HCT116 (cell line): ENCODE data around the gene SNX15. TPM values are rescaled to one million over a fixed set of nuclear protein-coding genes. Genes with fewer than 3 reads are reported as not detected.
A peak's percentile ranks its signal among the peaks of the same experiment; 100 is the strongest.

Source experiments
- ATAC-seq: fragments of 200-7000 bp; cut with Tn5 transposase; 2 replicates; pipeline ENCODE4 v1.9.1; 2020; ENCODE audit warnings: mild to moderate bottlenecking, moderate library complexity
- BruUV-seq: library from RNA; stranded (reverse); fragments of 400-500 nt; replicated peaks from 2 replicates; lab custom pipeline; 2021; lab: Mats Ljungman, UMichigan
- CTCF ChIA-PET: fragments of 300-600 bp; sonication (Branson Sonifier 250); formaldehyde crosslinking; loops from one replicate; lab custom pipeline; 2021; ENCODE audit warnings: antibody characterized with exemption; lab: Charles Lee
- POLR2A ChIA-PET: fragments of 300-600, 350-600 bp; sonication (Branson Sonifier 250); formaldehyde crosslinking; loops from one replicate; lab custom pipeline; 2021; ENCODE audit warnings: antibody characterized with exemption; lab: Charles Lee
- RAD21 ChIA-PET, 2 experiments: fragments of 300-600 bp; sonication (Branson Sonifier 250); formaldehyde crosslinking; loops; one replicate each; lab custom pipeline; 2023; ENCODE audit warnings: low total read pairs in 2 of 2; ENCODE audit not compliant: uncharacterized antibody in 2 of 2, unreplicated experiment in 2 of 2, low non-redundant PET in 1 of 2; lab: Charles Lee
- DNase-seq: peaks from one replicate; pipeline ENCODE4 v3.0.0-alpha.2; 2010; ENCODE audit warnings: low read depth, low spot score
- H2AFZ ChIP-seq: fragments of 200-600 bp; shearing (Covaris generic), sonication (generic); 2 replicates; pipeline ENCODE4 v1.6.1; 2017; ENCODE audit warnings: low read depth, mixed run types, mixed read lengths, antibody characterized with exemption, low read length; ENCODE audit not compliant: poor library complexity, severe bottlenecking
- H3K27ac ChIP-seq: 2 replicates; pipeline ENCODE4 v1.5.1; 2012; ENCODE audit warnings: low read depth, low read length
- H3K27me3 ChIP-seq: fragments of 200-600 bp; sonication (generic); 2 replicates; pipeline ENCODE4 v1.6.1; 2016; ENCODE audit warnings: mixed run types, low read length, mixed read lengths; ENCODE audit not compliant: insufficient read depth
- H3K36me3 ChIP-seq, 2 experiments: fragments of 200-500 bp in 1 of 2; fragments of 200-600 bp in 1 of 2; sonication (Bioruptor generic) in 1 of 2; sonication (generic) in 1 of 2; 2 replicates each; pipeline versions ENCODE4 v1.5.1 to v1.6.1; 2014 to 2016; ENCODE audit warnings: low read length in 2 of 2, inconsistent platforms in 1 of 2, mixed read lengths in 1 of 2, mixed run types in 1 of 2; ENCODE audit not compliant: insufficient read depth in 2 of 2, control insufficient read depth in 1 of 2
- H3K4me1 ChIP-seq, 2 experiments: fragments of 200-600 bp in 1 of 2; sonication (generic) in 1 of 2; 2 replicates each; pipeline versions ENCODE4 v1.5.1 to v1.6.1; 2012 to 2017; ENCODE audit warnings: low read length in 2 of 2, inconsistent platforms in 1 of 2, mild to moderate bottlenecking in 1 of 2, mixed read lengths in 1 of 2, mixed run types in 1 of 2, moderate library complexity in 1 of 2; ENCODE audit not compliant: insufficient read depth in 2 of 2, control insufficient read depth in 1 of 2
- H3K4me2 ChIP-seq: fragments of 200-600 bp; sonication (generic); 2 replicates; pipeline ENCODE4 v1.6.1; 2017; ENCODE audit warnings: mixed run types, low read length, mixed read lengths
- H3K4me3 ChIP-seq, 2 experiments: fragments of 200-600 bp in 1 of 2; sonication (generic) in 1 of 2; replicated peaks in 1 of 2; 2 replicates each; pipeline ENCODE4 v1.5.1; 2011 to 2016; ENCODE audit warnings: low read length in 2 of 2, control low read depth in 1 of 2, low read depth in 1 of 2, mild to moderate bottlenecking in 1 of 2, mixed read lengths in 1 of 2, mixed run types in 1 of 2
- H3K79me2 ChIP-seq: fragments of 200-600 bp; sonication (generic); 2 replicates; pipeline ENCODE4 v1.6.1; 2017; ENCODE audit warnings: mild to moderate bottlenecking, mixed run types, low read length, moderate library complexity, mixed read lengths; ENCODE audit not compliant: insufficient read depth
- H3K9ac ChIP-seq: fragments of 200-600 bp; sonication (generic); 2 replicates; pipeline ENCODE4 v1.6.1; 2016; ENCODE audit warnings: low read length, mixed read lengths
- H3K9me2 ChIP-seq: fragments of 200-600 bp; sonication (generic), shearing (Covaris generic); 2 replicates; pipeline ENCODE4 v1.6.1; 2017; ENCODE audit warnings: mixed run types, mild to moderate bottlenecking, moderate library complexity; ENCODE audit not compliant: insufficient read depth
- H3K9me3 ChIP-seq, 2 experiments: fragments of 200-500 bp in 1 of 2; fragments of 200-600 bp in 1 of 2; sonication (Bioruptor generic) in 1 of 2; sonication (generic) in 1 of 2; 2 replicates each; pipeline ENCODE4 v1.6.1; 2014 to 2017; ENCODE audit warnings: low read length in 2 of 2, mixed read lengths in 2 of 2, inconsistent platforms in 1 of 2, low read depth in 1 of 2, mild to moderate bottlenecking in 1 of 2, mixed run types in 1 of 2, moderate library complexity in 1 of 2; ENCODE audit not compliant: control insufficient read depth in 1 of 2, insufficient read depth in 1 of 2
- H4K20me1 ChIP-seq: fragments of 200-600 bp; sonication (generic), shearing (Covaris generic); 2 replicates; pipeline ENCODE4 v1.6.1; 2017; ENCODE audit warnings: mixed run types, mild to moderate bottlenecking, moderate library complexity; ENCODE audit not compliant: insufficient read depth
- CEBPB ChIP-seq: IDR thresholded peaks from 2 replicates; pipeline ENCODE4 v1.6.1; 2012; ENCODE audit warnings: low read depth
- EGR1 ChIP-seq: IDR thresholded peaks from 2 replicates; pipeline ENCODE4 v1.6.1; 2012; ENCODE audit warnings: low read depth
- FOSL1 ChIP-seq: IDR thresholded peaks from 2 replicates; pipeline ENCODE4 v1.6.1; 2012; ENCODE audit warnings: low read depth
- MAX ChIP-seq: IDR thresholded peaks from 2 replicates; pipeline ENCODE4 v1.6.1; 2012
- POLR2A ChIP-seq: IDR thresholded peaks from 2 replicates; pipeline ENCODE4 v1.7.0; 2011; ENCODE audit warnings: borderline replicate concordance; ENCODE audit not compliant: insufficient read depth, insufficient read length; ENCODE audit errors: extremely low read depth
- RAD21 ChIP-seq: IDR thresholded peaks from 2 replicates; pipeline ENCODE4 v1.6.1; 2012; ENCODE audit warnings: low read depth, mild to moderate bottlenecking
- SIN3A ChIP-seq: IDR thresholded peaks from 2 replicates; pipeline ENCODE4 v1.6.1; 2012; ENCODE audit warnings: low read depth
- SRF ChIP-seq: IDR thresholded peaks from 2 replicates; pipeline ENCODE4 v1.6.1; 2012; ENCODE audit warnings: low read depth
- YY1 ChIP-seq: IDR thresholded peaks from 2 replicates; pipeline ENCODE4 v1.6.1; 2011; ENCODE audit warnings: low read length, low read depth, moderate library complexity, mild to moderate bottlenecking; ENCODE audit not compliant: insufficient replicate concordance; ENCODE audit errors: extremely low read depth
- ZBTB33 ChIP-seq: IDR thresholded peaks from 2 replicates; pipeline ENCODE4 v1.6.1; 2011; ENCODE audit warnings: mild to moderate bottlenecking, low read length, moderate library complexity; ENCODE audit not compliant: insufficient replicate concordance; ENCODE audit errors: extremely low read depth
- ZFX ChIP-seq: fragments of 450-650 bp; IDR thresholded peaks from 2 replicates; pipeline ENCODE4 v1.6.1; 2017
- ZNF274 ChIP-seq: fragments of 200-500 bp; sonication (Bioruptor generic); IDR thresholded peaks from 2 replicates; pipeline ENCODE4 v1.6.1; 2014; ENCODE audit warnings: mild to moderate bottlenecking, low read depth, low read length, inconsistent platforms
- intact Hi-C: fragments of 100-400 bp; cut with micrococcal nuclease; formaldehyde crosslinking; loops from 2 replicates; pipeline ENCODE4 v1.10.0; 2022
- total RNA-seq: library from RNA; stranded (reverse); gene quantifications from one replicate; pipeline ENCODE4 v1.2.1, GENCODE V29; 2021; ENCODE audit not compliant: unreplicated experiment
- TF ChIP-seq, protein P1 (sequence below): IDR thresholded peaks from 2 replicates; pipeline ENCODE4 v1.6.1; 2012; ENCODE audit warnings: low read depth

Gene SNX15
- total RNA-seq, 1 experiment from 2014 or later = 16.8 TPM

DNA sequence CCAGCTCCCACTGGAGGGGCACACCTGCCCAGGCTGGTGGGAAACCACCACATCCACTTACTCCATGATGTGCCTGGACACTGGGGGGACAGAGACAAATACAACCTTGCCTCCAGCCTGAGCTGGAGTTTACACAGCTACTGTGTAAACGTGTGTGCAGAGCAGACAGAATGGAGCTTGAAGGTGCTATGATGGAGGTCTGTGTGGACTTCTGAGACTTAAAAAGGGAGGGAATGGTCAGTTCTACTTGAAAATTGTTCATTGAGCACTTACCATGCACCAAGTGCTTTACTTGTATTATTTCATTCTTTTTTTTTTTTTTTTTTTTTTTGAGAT lies 45.4 kb downstream of the SNX15 start:
- TF ChIP-seq, protein P1, sequence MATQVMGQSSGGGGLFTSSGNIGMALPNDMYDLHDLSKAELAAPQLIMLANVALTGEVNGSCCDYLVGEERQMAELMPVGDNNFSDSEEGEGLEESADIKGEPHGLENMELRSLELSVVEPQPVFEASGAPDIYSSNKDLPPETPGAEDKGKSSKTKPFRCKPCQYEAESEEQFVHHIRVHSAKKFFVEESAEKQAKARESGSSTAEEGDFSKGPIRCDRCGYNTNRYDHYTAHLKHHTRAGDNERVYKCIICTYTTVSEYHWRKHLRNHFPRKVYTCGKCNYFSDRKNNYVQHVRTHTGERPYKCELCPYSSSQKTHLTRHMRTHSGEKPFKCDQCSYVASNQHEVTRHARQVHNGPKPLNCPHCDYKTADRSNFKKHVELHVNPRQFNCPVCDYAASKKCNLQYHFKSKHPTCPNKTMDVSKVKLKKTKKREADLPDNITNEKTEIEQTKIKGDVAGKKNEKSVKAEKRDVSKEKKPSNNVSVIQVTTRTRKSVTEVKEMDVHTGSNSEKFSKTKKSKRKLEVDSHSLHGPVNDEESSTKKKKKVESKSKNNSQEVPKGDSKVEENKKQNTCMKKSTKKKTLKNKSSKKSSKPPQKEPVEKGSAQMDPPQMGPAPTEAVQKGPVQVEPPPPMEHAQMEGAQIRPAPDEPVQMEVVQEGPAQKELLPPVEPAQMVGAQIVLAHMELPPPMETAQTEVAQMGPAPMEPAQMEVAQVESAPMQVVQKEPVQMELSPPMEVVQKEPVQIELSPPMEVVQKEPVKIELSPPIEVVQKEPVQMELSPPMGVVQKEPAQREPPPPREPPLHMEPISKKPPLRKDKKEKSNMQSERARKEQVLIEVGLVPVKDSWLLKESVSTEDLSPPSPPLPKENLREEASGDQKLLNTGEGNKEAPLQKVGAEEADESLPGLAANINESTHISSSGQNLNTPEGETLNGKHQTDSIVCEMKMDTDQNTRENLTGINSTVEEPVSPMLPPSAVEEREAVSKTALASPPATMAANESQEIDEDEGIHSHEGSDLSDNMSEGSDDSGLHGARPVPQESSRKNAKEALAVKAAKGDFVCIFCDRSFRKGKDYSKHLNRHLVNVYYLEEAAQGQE = no peak
- no TSS peak for BruUV-seq
- RAD21 ChIA-PET = no interaction called here
- Histone ChIP-seq H3K4me2 (no peak overlapping the region), H3K4me3 (no peak overlapping the region), H3K9me3 (no peaks in the 10 kb centered on the region), H4K20me1 (no peaks in the 10 kb centered on the region), H2AFZ (no peak overlapping the region), H3K9me2 (no peaks in the 10 kb centered on the region), H3K27me3 (no peaks in the 10 kb centered on the region), H3K9ac (no peak overlapping the region), H3K4me1 (no peaks in the 10 kb centered on the region), H3K27ac (no peak overlapping the region), H3K79me2 (peaks cover 13% of the 10 kb centered on the region; the same call in 1 of the 2 replicates), H3K36me3 (peaks cover 2 to 13% of the 10 kb centered on the region in 2 experiments; a peak in 2 of 4 replicates)
- CTCF ChIA-PET = no interaction called here
- POLR2A ChIA-PET = no interaction called here
- intact Hi-C loops = no loop called here
- ATAC-seq (no peak), DNase-seq (no peak)

GRCh38 chr11:65077451-65077850 lies 50.2 kb downstream of the SNX15 start:
- Histone ChIP-seq H3K79me2 (peaks cover 58% of the 10 kb centered on the region), H3K4me2 (no peak overlapping the region), H3K9me3 (no peaks in the 10 kb centered on the region), H3K27ac (no peak overlapping the region; the same call in 1 of the 2 replicates), H3K4me1 (peaks cover 0 to 18% of the 10 kb centered on the region in 2 experiments; a peak in 3 of 4 replicates), H3K36me3 (peaks cover 14 to 49% of the 10 kb centered on the region in 2 experiments; a peak in 2 of 4 replicates), H3K9me2 (no peaks in the 10 kb centered on the region), H4K20me1 (no peaks in the 10 kb centered on the region), H3K4me3 (no peak overlapping the region), H2AFZ (no peak overlapping the region), H3K27me3 (no peaks in the 10 kb centered on the region), H3K9ac (no peak overlapping the region)
- POLR2A ChIA-PET = no interaction called here
- intact Hi-C loops = loop anchor here (5.0 kb wide), 1 partner anchor 65 kb away; the partner anchor contains the start of gene ARL2
- no peak for TF ChIP-seq POLR2A
- no peak for TF ChIP-seq FOSL1
- no peak for TF ChIP-seq ZNF274
- no peak for TF ChIP-seq ZFX
- TF ChIP-seq MAX = no peak
- TF ChIP-seq EGR1 = no peak
- no peak for TF ChIP-seq YY1
- no peak for TF ChIP-seq ZBTB33
- no peak for TF ChIP-seq SIN3A
- no peak for TF ChIP-seq SRF
- TF ChIP-seq CEBPB = no peak
- TF ChIP-seq RAD21 = no peak
- RAD21 ChIA-PET = no interaction called here
- peak; percentile 19; the same call in 1 of the 2 replicates for ATAC-seq
- DNase-seq = no peak
- CTCF ChIA-PET = no interaction called here
- BruUV-seq = no TSS peak
